ENCODE data around the gene CACNA1D. TPM values are rescaled to one million over a fixed set of nuclear protein-coding genes. Genes with fewer than 3 reads are reported as not detected.

CACNA1D gene
- total RNA-seq, 1 experiment from 2014 or later = 3.3 TPM

GRCh38 chr3:53820084-53820483 lies 325.7 kb downstream of the CACNA1D start:
- in situ Hi-C loops (cut with HindIII; ENCODE audit: low sequenced_read_pairs) = no loop called here
- no peak for DNase-seq (ENCODE audit: low spot score)

GRCh38 chr3:53820756-53821580 lies 326.6 kb downstream of the CACNA1D start:
- peak; percentile 40 for DNase-seq (ENCODE audit: low spot score)
- in situ Hi-C loops (cut with HindIII; ENCODE audit: low sequenced_read_pairs) = no loop called here

GRCh38 chr3:53821631-53822121 lies 327.3 kb downstream of the CACNA1D start:
- in situ Hi-C loops (cut with HindIII; ENCODE audit: low sequenced_read_pairs) = no loop called here
- DNase-seq (ENCODE audit: low spot score) = no peak

GRCh38 chr3:53822331-53822741 lies 327.9 kb downstream of the CACNA1D start:
- no peak for DNase-seq (ENCODE audit: low spot score)
- in situ Hi-C loops (cut with HindIII; ENCODE audit: low sequenced_read_pairs) = no loop called here

- no peak for DNase-seq (ENCODE audit: low spot score)
These were observed 328.9 kb downstream of the CACNA1D start for GRCh38 chr3:53823026-53823955.

GRCh38 chr3:53823956-53824657 lies 329.7 kb downstream of the CACNA1D start:
- in situ Hi-C loops (cut with HindIII; ENCODE audit: low sequenced_read_pairs) = no loop called here
- no peak for DNase-seq (ENCODE audit: low spot score)

More at GRCh38 chr3:53823026-53823955, 328.9 kb downstream of the CACNA1D start:
- in situ Hi-C loops (cut with HindIII; ENCODE audit: low sequenced_read_pairs) = no loop called here

GRCh38 chr3:53824795-53825194 lies 330.4 kb downstream of the CACNA1D start:
- no peak for DNase-seq (ENCODE audit: low spot score)
- in situ Hi-C loops (cut with HindIII; ENCODE audit: low sequenced_read_pairs) = no loop called here

GRCh38 chr3:53826048-53826447 lies 331.6 kb downstream of the CACNA1D start:
- in situ Hi-C loops (cut with HindIII; ENCODE audit: low sequenced_read_pairs) = no loop called here
- no peak for DNase-seq (ENCODE audit: low spot score)

- in situ Hi-C loops (cut with HindIII; ENCODE audit: low sequenced_read_pairs) = no loop called here
These were observed 334.2 kb downstream of the CACNA1D start for GRCh38 chr3:53828581-53828980.

GRCh38 chr3:53829605-53830004 lies 335.2 kb downstream of the CACNA1D start:
- in situ Hi-C loops (cut with HindIII; ENCODE audit: low sequenced_read_pairs) = no loop called here
- no peak for DNase-seq (ENCODE audit: low spot score)

More at GRCh38 chr3:53828581-53828980, 334.2 kb downstream of the CACNA1D start:
- DNase-seq (ENCODE audit: low spot score) = no peak

GRCh38 chr3:53830944-53831343 lies 336.5 kb downstream of the CACNA1D start:
- in situ Hi-C loops (cut with HindIII; ENCODE audit: low sequenced_read_pairs) = no loop called here
- DNase-seq (ENCODE audit: low spot score) = no peak

GRCh38 chr3:53833053-53833645 lies 338.7 kb downstream of the CACNA1D start:
- DNase-seq (ENCODE audit: low spot score) = no peak
- in situ Hi-C loops (cut with HindIII; ENCODE audit: low sequenced_read_pairs) = no loop called here

- in situ Hi-C loops (cut with HindIII; ENCODE audit: low sequenced_read_pairs) = no loop called here
- DNase-seq (ENCODE audit: low spot score) = no peak
These were observed 339.3 kb downstream of the CACNA1D start for GRCh38 chr3:53833700-53834099.

GRCh38 chr3:53834429-53835095 lies 340.2 kb downstream of the CACNA1D start:
- DNase-seq (ENCODE audit: low spot score) = no peak
- in situ Hi-C loops (cut with HindIII; ENCODE audit: low sequenced_read_pairs) = no loop called here

- in situ Hi-C loops (cut with HindIII; ENCODE audit: low sequenced_read_pairs) = no loop called here
- no peak for DNase-seq (ENCODE audit: low spot score)
These were observed 340.8 kb downstream of the CACNA1D start for GRCh38 chr3:53835257-53835656.

GRCh38 chr3:53836084-53836872 lies 341.9 kb downstream of the CACNA1D start:
- no peak for DNase-seq (ENCODE audit: low spot score)
- in situ Hi-C loops (cut with HindIII; ENCODE audit: low sequenced_read_pairs) = no loop called here

GRCh38 chr3:53837331-53837730 lies 342.9 kb downstream of the CACNA1D start:
- in situ Hi-C loops (cut with HindIII; ENCODE audit: low sequenced_read_pairs) = no loop called here
- no peak for DNase-seq (ENCODE audit: low spot score)

- in situ Hi-C loops (cut with HindIII; ENCODE audit: low sequenced_read_pairs) = no loop called here
These were observed 346.9 kb downstream of the CACNA1D start for GRCh38 chr3:53841296-53841695.

More at GRCh38 chr3:53841296-53841695, 346.9 kb downstream of the CACNA1D start:
- DNase-seq (ENCODE audit: low spot score) = peak; percentile 19
